ENCODE results near the gene RIBC2.
"Not testable (repeated sequence)": the region's sequence is repeated elsewhere in the genome, so short reads cannot be mapped to it uniquely, and the experiment has no call there.

RIBC2 gene

DNA sequence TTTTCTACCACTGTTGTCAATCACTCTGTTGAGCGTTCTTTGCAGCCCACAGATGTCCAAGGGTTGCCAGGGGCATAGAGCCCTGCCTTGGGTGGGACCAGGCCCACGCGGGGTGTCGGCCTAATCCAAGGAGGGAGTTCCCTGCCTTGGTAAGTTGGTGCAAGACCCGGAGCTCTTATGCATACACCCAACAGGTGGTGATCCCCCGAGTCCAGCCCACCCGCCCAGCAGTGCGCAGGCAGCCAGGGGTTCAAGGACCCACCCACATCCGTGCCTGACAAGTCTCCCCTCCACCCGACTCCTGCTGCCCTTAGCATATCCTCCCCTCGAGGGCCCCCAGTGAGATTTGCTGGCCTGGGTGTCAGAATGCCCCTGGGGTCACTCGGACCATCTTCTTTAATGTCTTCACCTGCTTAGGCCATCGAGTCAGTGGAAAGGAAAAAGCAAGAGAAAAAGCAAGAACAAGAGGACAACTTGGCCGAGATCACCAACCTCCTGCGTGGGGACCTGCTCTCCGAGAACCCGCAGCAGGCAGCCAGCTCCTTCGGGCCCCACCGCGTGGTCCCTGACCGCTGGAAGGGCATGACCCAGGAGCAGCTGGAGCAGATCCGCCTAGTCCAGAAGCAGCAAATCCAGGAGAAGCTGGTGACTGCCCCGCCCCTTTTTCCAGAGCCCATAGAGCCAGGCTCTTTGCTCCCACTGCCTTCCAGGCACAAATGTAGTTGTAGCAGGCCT, 12.2 kb downstream of the RIBC2 start:
- Histone ChIP-seq H3K4me3 (ENCODE audit: low read depth in 1 of 2, low read length in 2 of 2) (no peak overlapping the region), H3K4me1 (ENCODE audit: control insufficient read depth in 1 of 2, insufficient read depth in 2 of 2, low read length in 2 of 2) (no peaks in the 10 kb centered on the region), H3K9me3 (ENCODE audit: control insufficient read depth in 1 of 2, low read length in 2 of 2) (peaks cover 0 to 4% of the 10 kb centered on the region in 2 donors), H3K27ac (ENCODE audit: low read length) (no peak overlapping the region), H3K27me3 (ENCODE audit: low read depth, low read length) (no peaks in the 10 kb centered on the region), H3K36me3 (ENCODE audit: control insufficient read depth in 1 of 2, insufficient read depth in 2 of 2, low read length in 2 of 2) (no peaks in the 10 kb centered on the region)

DNA sequence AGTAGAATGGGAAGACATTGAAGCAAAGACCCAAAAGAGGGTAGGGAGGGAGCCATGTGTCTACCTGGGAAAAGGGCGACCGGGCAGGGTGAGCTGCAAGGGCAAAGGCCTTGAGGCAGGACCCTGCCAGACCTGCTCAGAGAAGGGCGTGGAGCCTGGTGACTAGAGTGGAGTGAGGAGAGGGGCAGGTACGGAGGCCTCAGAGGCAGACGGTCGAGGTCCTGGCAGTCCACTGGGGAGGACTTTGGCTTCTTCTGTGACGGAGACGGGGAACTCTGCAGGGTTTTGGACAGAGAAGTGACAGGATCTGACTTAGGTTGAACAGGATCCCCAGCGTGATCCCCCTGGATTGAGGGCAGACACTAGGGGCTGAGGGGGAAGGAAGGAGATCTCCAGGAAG, 12.9 kb downstream of the RIBC2 start:
- Histone ChIP-seq H3K36me3 (ENCODE audit: control insufficient read depth in 1 of 2, insufficient read depth in 2 of 2, low read length in 2 of 2) (no peaks in the 10 kb centered on the region), H3K27ac (ENCODE audit: low read length) (no peak overlapping the region), H3K4me3 (ENCODE audit: low read depth in 1 of 2, low read length in 2 of 2) (no peak overlapping the region), H3K9me3 (ENCODE audit: control insufficient read depth in 1 of 2, low read length in 2 of 2) (peaks cover 0 to 4% of the 10 kb centered on the region in 2 donors), H3K4me1 (ENCODE audit: control insufficient read depth in 1 of 2, insufficient read depth in 2 of 2, low read length in 2 of 2) (no peaks in the 10 kb centered on the region), H3K27me3 (ENCODE audit: low read depth, low read length) (no peaks in the 10 kb centered on the region)

DNA sequence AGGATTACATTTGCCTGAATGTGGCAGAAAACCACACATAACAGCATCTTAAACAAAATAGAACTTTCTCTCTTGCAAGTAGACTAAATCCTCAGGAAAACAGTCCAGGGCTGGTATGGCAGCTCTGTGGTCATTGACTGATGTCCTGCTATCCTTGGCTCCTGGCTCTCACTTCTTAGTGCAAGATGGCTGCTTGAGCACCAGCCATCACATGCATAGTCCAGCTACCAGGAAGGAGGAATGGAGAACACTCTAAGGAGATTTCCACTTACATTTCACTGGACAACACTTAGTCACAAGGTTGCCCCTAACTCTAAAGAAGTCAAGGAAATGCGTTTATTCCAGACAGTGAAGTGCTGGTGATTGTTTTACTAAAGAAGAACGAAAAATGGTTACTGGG, 13.6 kb downstream of the RIBC2 start:
- Histone ChIP-seq H3K4me1 (ENCODE audit: control insufficient read depth in 1 of 2, insufficient read depth in 2 of 2, low read length in 2 of 2) (no peaks in the 10 kb centered on the region), H3K4me3 (ENCODE audit: low read depth in 1 of 2, low read length in 2 of 2) (no peak overlapping the region), H3K27ac (ENCODE audit: low read length) (no peak overlapping the region), H3K27me3 (ENCODE audit: low read depth, low read length) (no peaks in the 10 kb centered on the region), H3K9me3 (ENCODE audit: control insufficient read depth in 1 of 2, low read length in 2 of 2) (peaks cover 0 to 4% of the 10 kb centered on the region in 2 donors), H3K36me3 (ENCODE audit: control insufficient read depth in 1 of 2, insufficient read depth in 2 of 2, low read length in 2 of 2) (no peaks in the 10 kb centered on the region)

DNA sequence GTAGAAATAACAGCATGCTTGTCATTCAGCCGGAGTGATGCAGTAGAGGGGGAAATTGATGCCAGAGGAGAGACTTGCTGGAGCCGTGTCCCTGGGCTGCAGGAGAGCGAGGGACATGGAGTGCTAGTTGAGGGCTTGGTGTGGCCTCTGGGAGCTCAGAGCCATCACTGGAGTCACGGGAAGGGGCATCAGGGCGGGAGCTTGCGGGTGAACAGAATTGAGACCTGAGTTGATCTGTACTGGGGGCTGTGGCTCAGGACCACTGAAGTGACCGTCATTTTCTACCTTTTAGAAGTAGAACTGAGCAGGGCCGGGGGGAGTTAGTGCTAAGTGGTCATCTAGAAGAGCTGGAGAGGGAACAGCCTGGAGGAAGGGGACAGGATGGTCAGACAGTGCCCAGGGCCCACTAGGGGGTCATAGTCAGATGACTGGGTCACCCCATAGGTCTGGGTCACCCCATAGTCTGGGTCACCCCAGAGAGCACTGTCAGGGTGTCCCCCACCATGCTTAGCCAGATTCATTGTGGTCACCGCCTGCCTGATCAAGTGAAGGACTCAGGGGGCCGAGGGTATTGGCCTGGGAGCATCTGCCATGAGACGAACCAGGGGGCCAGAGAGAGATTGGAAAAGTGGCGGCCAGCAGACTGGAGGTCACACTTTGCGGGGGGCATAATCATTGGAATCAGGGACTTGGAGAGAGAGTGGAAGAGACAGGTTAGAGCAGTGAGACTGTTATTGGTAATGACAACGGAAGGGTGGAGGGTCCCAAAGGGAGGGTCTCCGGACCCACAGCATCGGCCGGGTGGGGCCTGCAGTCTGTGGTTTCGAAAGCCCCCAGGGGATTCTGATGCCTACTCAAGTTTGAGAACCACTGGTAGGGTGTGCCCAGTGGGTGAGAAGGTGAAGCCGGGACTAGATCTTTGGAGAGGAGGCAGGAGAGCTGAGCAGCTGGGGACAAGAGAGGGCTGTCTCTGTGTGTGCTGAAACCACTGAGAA, 15.2 kb downstream of the RIBC2 start:
- no peaks in the 10 kb centered on the region for H3K4me1 ChIP-seq (ENCODE audit: control insufficient read depth in 1 of 2, insufficient read depth in 2 of 2, low read length in 2 of 2)
- H3K27me3 ChIP-seq (ENCODE audit: low read depth, low read length), result no peaks in the 10 kb centered on the region

DNA sequence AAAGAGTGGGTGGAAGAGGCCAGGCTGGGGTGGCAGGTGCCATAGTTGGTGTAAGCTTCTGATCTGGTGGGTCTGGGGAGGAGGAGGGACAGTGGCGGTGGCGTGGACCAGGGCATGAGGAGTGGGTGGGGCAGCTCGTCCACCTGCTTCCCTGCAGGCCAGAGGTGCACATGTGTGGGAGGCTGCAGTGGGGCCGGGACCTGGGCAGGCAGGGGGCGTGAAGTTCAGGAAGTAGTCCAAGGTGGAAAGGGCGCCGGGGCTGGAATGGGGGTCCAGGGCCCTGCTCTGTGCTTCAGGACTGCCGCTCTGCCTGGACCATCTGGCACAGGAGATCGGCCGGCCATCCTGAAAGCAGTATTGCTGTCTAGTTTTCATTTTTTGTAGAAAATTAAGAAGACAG, 15.9 kb downstream of the RIBC2 start:
- Histone ChIP-seq H3K27ac (ENCODE audit: low read length) (no peak overlapping the region), H3K9me3 (ENCODE audit: control insufficient read depth in 1 of 2, low read length in 2 of 2) (peaks cover 0 to 4% of the 10 kb centered on the region in 2 donors), H3K4me3 (ENCODE audit: low read depth in 1 of 2, low read length in 2 of 2) (no peak overlapping the region), H3K4me1 (ENCODE audit: control insufficient read depth in 1 of 2, insufficient read depth in 2 of 2, low read length in 2 of 2) (no peaks in the 10 kb centered on the region), H3K36me3 (ENCODE audit: control insufficient read depth in 1 of 2, insufficient read depth in 2 of 2, low read length in 2 of 2) (no peaks in the 10 kb centered on the region), H3K27me3 (ENCODE audit: low read depth, low read length) (no peaks in the 10 kb centered on the region)

More for the DNA sequence above, 15.2 kb downstream of the RIBC2 start:
- Histone ChIP-seq H3K36me3 (ENCODE audit: control insufficient read depth in 1 of 2, insufficient read depth in 2 of 2, low read length in 2 of 2) (no peaks in the 10 kb centered on the region), H3K27ac (ENCODE audit: low read length) (no peak overlapping the region), H3K9me3 (ENCODE audit: control insufficient read depth in 1 of 2, low read length in 2 of 2) (peaks cover 0 to 4% of the 10 kb centered on the region in 2 donors), H3K4me3 (ENCODE audit: low read depth in 1 of 2, low read length in 2 of 2) (no peak overlapping the region)

DNA sequence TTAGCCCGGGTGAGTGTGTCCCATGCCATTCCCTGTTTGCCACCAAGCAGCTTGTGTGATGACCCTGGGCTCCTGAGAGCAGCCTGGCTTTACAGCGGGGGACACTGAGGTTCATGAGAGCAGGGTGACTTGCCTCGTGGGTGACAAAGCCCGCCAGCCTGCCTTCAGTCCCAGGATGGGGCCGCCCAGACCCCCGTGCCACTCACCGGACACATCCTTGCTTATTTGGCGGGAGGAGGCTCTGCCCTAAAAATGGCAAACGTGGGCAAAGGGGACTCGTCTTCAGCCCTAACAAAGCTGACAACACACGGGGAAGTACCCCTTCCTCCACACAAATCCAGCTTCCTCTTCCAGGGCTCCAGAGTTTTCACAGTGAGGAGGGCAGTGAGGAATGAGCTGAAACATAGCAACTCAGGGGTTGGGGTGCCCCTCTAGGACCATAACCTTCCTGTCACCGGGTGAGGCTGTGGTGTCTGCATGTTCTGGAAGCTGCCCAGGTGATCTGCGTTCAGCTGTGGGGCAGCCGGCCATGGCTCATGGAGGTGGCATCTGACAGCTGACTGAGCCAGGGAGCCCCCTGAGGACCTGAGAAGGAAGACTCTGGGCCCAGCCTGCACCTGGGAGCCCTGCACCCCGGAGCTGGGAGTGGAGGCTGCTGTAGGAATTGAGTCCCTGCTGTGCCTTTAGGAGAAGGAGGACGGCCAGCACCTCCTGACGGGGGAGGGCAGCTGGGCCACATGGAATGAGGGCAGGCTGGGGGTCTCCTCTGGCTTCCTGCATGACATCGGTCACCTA, 16.7 kb downstream of the RIBC2 start:
- H3K36me3 ChIP-seq (ENCODE audit: control insufficient read depth in 1 of 2, insufficient read depth in 2 of 2, low read length in 2 of 2), result no peaks in the 10 kb centered on the region
- no peaks in the 10 kb centered on the region for H3K27me3 ChIP-seq (ENCODE audit: low read depth, low read length)

DNA sequence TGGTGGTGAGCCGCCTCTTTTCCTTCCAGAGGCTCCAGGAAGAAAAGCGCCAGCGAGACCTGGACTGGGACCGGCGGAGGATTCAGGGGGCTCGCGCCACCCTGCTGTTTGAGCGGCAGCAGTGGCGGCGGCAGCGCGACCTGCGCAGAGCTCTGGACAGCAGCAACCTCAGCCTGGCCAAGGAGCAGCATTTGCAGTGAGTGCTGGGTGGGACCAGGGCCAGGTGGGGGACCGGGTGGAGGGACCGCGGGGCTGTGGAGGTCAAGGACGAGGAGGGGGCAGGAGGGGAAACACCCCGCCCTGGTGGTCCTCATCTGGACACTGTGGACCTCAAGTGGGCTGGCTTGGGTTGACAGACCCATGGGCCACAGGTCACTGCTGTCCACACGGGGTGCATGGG, 17.4 kb downstream of the RIBC2 start:
- Histone ChIP-seq H3K9me3 (ENCODE audit: control insufficient read depth in 1 of 2, low read length in 2 of 2) (peaks cover 0 to 4% of the 10 kb centered on the region in 2 donors), H3K36me3 (ENCODE audit: control insufficient read depth in 1 of 2, insufficient read depth in 2 of 2, low read length in 2 of 2) (no peaks in the 10 kb centered on the region), H3K4me3 (ENCODE audit: low read depth in 1 of 2, low read length in 2 of 2) (no peak overlapping the region), H3K4me1 (ENCODE audit: control insufficient read depth in 1 of 2, insufficient read depth in 2 of 2, low read length in 2 of 2) (peaks cover 5 to 6% of the 10 kb centered on the region in 2 donors), H3K27me3 (ENCODE audit: low read depth, low read length) (no peaks in the 10 kb centered on the region), H3K27ac (ENCODE audit: low read length) (no peak overlapping the region)

More for the DNA sequence above, 16.7 kb downstream of the RIBC2 start:
- Histone ChIP-seq H3K27ac (ENCODE audit: low read length) (no peak overlapping the region), H3K4me1 (ENCODE audit: control insufficient read depth in 1 of 2, insufficient read depth in 2 of 2, low read length in 2 of 2) (peaks cover under 1 to 2% of the 10 kb centered on the region in 2 donors), H3K9me3 (ENCODE audit: control insufficient read depth in 1 of 2, low read length in 2 of 2) (peaks cover 0 to 4% of the 10 kb centered on the region in 2 donors), H3K4me3 (ENCODE audit: low read depth in 1 of 2, low read length in 2 of 2) (no peak overlapping the region)

DNA sequence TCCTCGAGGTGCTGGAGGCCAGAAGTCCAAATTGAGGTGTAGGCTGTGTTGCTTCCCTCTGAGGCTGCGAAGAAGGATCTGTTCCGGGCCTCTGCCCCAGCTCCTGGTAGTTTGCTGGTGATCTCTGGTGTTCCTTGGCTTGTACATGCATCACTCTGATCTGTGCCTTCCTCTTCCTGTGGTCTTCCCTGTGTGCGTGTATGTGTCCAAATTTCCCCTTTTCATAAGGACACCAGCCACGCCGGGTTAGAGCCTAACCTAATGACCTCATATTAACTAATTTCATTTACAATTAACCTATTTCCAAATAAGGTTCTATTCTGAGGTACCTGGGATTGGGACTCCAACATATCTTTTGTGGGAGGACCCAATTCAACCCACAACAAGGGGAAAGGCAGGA, 21.5 kb downstream of the RIBC2 start:
- no peaks in the 10 kb centered on the region for H3K27me3 ChIP-seq (ENCODE audit: low read depth, low read length)
- peak overlapping the region; percentile 33 for H3K27ac ChIP-seq (ENCODE audit: low read length)
- H3K36me3 ChIP-seq (ENCODE audit: control insufficient read depth in 1 of 2, insufficient read depth in 2 of 2, low read length in 2 of 2), result no peaks in the 10 kb centered on the region
- peaks cover 5 to 6% of the 10 kb centered on the region in 2 donors for H3K4me1 ChIP-seq (ENCODE audit: control insufficient read depth in 1 of 2, insufficient read depth in 2 of 2, low read length in 2 of 2)
- no peak overlapping the region for H3K4me3 ChIP-seq (ENCODE audit: low read depth in 1 of 2, low read length in 2 of 2)
- no peaks in the 10 kb centered on the region for H3K9me3 ChIP-seq (ENCODE audit: control insufficient read depth in 1 of 2, low read length in 2 of 2)

DNA sequence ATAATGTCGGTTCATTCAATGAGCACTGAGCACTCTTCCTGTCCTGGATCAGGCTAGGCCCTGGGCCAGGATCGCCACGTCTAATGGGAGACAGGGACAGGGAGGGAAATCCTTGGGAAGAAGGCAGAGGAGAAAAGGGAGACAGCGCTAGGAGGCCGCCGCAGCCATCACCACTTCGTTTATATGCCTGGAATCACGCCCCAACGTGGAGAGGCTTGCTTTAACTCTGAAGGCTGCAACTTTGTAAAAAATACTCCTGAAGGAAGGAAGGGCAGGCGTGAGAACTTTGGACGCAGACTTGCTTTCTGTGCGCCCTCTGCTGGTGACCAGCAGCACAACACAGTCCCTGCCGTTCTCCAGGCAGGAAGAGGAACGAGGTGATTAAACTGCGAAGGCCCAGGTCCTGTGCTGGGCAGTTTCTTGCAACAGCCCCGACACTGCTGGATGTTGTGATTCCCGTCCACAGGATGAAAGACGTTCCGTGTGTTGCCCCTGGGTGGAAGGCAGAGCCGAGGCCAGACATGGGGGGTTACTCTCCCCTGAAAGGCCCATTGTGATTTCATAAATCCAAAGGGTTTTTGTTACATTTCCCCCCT, 22.1 kb downstream of the RIBC2 start:
- Histone ChIP-seq H3K27me3 (ENCODE audit: low read depth, low read length) (no peaks in the 10 kb centered on the region), H3K36me3 (ENCODE audit: control insufficient read depth in 1 of 2, insufficient read depth in 2 of 2, low read length in 2 of 2) (no peaks in the 10 kb centered on the region), H3K4me3 (ENCODE audit: low read depth in 1 of 2, low read length in 2 of 2) (peak overlapping the region in 1 of 2 donors; percentile 21), H3K9me3 (ENCODE audit: control insufficient read depth in 1 of 2, low read length in 2 of 2) (no peaks in the 10 kb centered on the region), H3K4me1 (ENCODE audit: control insufficient read depth in 1 of 2, insufficient read depth in 2 of 2, low read length in 2 of 2) (peaks cover 5 to 6% of the 10 kb centered on the region in 2 donors), H3K27ac (ENCODE audit: low read length) (peak overlapping the region; percentile 33)

DNA sequence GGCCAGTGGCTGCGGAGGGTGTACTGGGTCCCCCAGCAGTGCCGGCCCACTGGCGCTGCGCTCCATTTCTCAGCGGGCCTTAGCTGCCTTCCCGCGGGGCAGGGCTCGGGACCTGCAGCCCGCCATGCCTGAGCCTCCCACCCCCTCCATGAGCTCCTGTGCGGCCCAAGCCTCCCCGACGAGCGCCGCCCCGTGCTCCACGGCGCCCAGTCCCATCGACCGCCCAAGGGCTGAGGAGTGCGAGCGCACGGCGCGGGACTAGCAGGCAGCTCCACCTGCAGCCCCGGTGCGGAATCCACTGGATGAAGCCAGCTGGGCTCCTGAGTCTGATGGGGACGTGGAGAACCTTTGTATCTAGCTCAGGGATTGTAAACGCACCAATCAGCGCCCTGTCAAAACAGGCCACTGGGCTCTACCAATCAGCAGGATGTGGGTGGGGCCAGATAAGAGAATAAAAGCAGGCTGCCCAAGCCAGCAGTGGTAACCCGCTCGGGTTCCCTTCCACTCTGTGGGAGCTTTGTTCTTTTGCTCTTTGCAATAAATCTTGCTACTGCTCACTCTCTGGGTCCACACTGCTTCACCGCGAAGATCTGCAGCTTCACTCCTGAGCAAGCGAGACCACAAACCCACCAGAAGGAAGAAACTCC, 23.5 kb downstream of the RIBC2 start:
- not testable (repeated sequence) for H3K27me3 ChIP-seq (ENCODE audit: low read depth, low read length); H3K4me3 ChIP-seq (ENCODE audit: low read depth in 1 of 2, low read length in 2 of 2); H3K4me1 ChIP-seq (ENCODE audit: control insufficient read depth in 1 of 2, insufficient read depth in 2 of 2, low read length in 2 of 2); H3K27ac ChIP-seq (ENCODE audit: low read length); H3K36me3 ChIP-seq (ENCODE audit: control insufficient read depth in 1 of 2, insufficient read depth in 2 of 2, low read length in 2 of 2); H3K9me3 ChIP-seq (ENCODE audit: control insufficient read depth in 1 of 2, low read length in 2 of 2)

Measured in muscle layer of duodenum (tissue), 2 donors.